VCaP (cell line): ENCODE results near the gene PLEKHG4B.

Experiments
- H3K27ac ChIP-seq: fragments of 450-650 bp; 2 replicates; pipeline ENCODE4 v1.5.1; 2017
- CTCF ChIP-seq: fragments of 450-650 bp; conservative IDR thresholded peaks from 2 replicates; pipeline ENCODE4 v1.5.1; 2017; ENCODE audit warnings: mild to moderate bottlenecking, moderate library complexity

PLEKHG4B gene

GRCh38 chr5:141211-141610 lies 49.2 kb downstream of the PLEKHG4B start:
- no peak for TF ChIP-seq CTCF
- no peak overlapping the region for H3K27ac ChIP-seq

GRCh38 chr5:141761-142160 lies 49.8 kb downstream of the PLEKHG4B start:
- TF ChIP-seq CTCF, result no peak
- no peak overlapping the region for H3K27ac ChIP-seq

GRCh38 chr5:142246-142810 lies 50.4 kb downstream of the PLEKHG4B start:
- TF ChIP-seq CTCF, result 0 out of 2 replicates have a peak, but pooled peaks have one; percentile 16
- no peak overlapping the region for H3K27ac ChIP-seq

GRCh38 chr5:143041-143440 lies 51.1 kb downstream of the PLEKHG4B start:
- TF ChIP-seq CTCF, result no peak
- H3K27ac ChIP-seq, result no peak overlapping the region

- H3K27ac ChIP-seq, result no peak overlapping the region
- no peak for TF ChIP-seq CTCF
Measured at GRCh38 chr5:144941-145340, 53.0 kb downstream of the PLEKHG4B start.

GRCh38 chr5:145585-146323 lies 53.8 kb downstream of the PLEKHG4B start:
- H3K27ac ChIP-seq, result no peak overlapping the region
- TF ChIP-seq CTCF, result no peak

- TF ChIP-seq CTCF, result no peak
- no peak overlapping the region for H3K27ac ChIP-seq
Measured at GRCh38 chr5:147751-148150, 55.8 kb downstream of the PLEKHG4B start.
